SU-DHL-6 (cell line): ENCODE data around the gene OR5D14.

Experiments used
- H2AFZ ChIP-seq: fragments of 200-600 bp; sonication (generic); 2 replicates; pipeline ENCODE4 v1.6.1; 2014; ENCODE audit warnings: low read depth, mild to moderate bottlenecking, moderate library complexity, mixed read lengths, antibody characterized with exemption, low read length; ENCODE audit not compliant: severe bottlenecking
- H3F3A ChIP-seq: fragments of 200-600 bp; shearing (Covaris generic); 2 replicates; pipeline ENCODE4 v1.6.0; 2016; ENCODE audit warnings: antibody characterized with exemption, mild to moderate bottlenecking; ENCODE audit not compliant: insufficient read depth
- H3K27ac ChIP-seq: fragments of 200-600 bp; sonication (generic); 2 replicates; pipeline ENCODE4 v1.5.1; 2016; ENCODE audit warnings: low read depth, mild to moderate bottlenecking, low read length, moderate library complexity, mixed read lengths
- H3K27me3 ChIP-seq: fragments of 200-600 bp; sonication (generic), shearing (Covaris generic); 2 replicates; pipeline ENCODE4 v1.6.0; 2014; ENCODE audit warnings: mild to moderate bottlenecking, low read length
- H3K36me3 ChIP-seq: fragments of 200-600 bp; sonication (generic); 2 replicates; pipeline ENCODE4 v1.6.1; 2014; ENCODE audit warnings: mild to moderate bottlenecking, low read length, mixed read lengths
- H3K4me2 ChIP-seq: fragments of 300-600, 200-600 bp; shearing (Covaris generic), sonication (generic); 2 replicates; pipeline ENCODE4 v1.6.0; 2014; ENCODE audit warnings: low read length, low read depth, mild to moderate bottlenecking; ENCODE audit not compliant: poor library complexity, severe bottlenecking
- H3K4me3 ChIP-seq: fragments of 200-600 bp; sonication (generic); 2 replicates; pipeline ENCODE4 v1.5.1; 2014; ENCODE audit warnings: antibody characterized with exemption, low read length, mild to moderate bottlenecking, mixed read lengths; ENCODE audit not compliant: insufficient read depth, poor library complexity, severe bottlenecking
- H3K79me2 ChIP-seq: fragments of 200-600 bp; sonication (generic); 2 replicates; pipeline ENCODE4 v1.6.1; 2014; ENCODE audit warnings: mild to moderate bottlenecking, low read length, moderate library complexity; ENCODE audit not compliant: insufficient read depth
- H3K9ac ChIP-seq: fragments of 200-600 bp; sonication (generic); 2 replicates; pipeline ENCODE4 v1.7.0; 2014; ENCODE audit warnings: mild to moderate bottlenecking, low read length
- H3K9me2 ChIP-seq: fragments of 200-600 bp; sonication (generic); replicated peaks from 2 replicates; pipeline ENCODE4 v1.6.1; 2014; ENCODE audit warnings: low read length; ENCODE audit not compliant: insufficient read depth
- H3K9me3 ChIP-seq: fragments of 200-600 bp; sonication (generic); 2 replicates; pipeline ENCODE4 v1.6.1; 2014; ENCODE audit warnings: low read length, mixed read lengths; ENCODE audit not compliant: insufficient read depth
- H4K20me1 ChIP-seq: fragments of 200-600 bp; sonication (generic); 2 replicates; pipeline ENCODE4 v1.6.1; 2014; ENCODE audit warnings: low read depth, mild to moderate bottlenecking, antibody characterized with exemption, low read length, moderate library complexity, mixed read lengths
- EZH2phosphoT487 ChIP-seq: fragments of 200-600 bp; sonication (generic), shearing (Covaris generic); conservative IDR thresholded peaks from 2 replicates; pipeline ENCODE4 v1.6.1; 2018; ENCODE audit warnings: mild to moderate bottlenecking, antibody characterized with exemption, low read length, moderate library complexity, mixed read lengths
- TF ChIP-seq, protein P1 (sequence below): fragments of 200-600 bp; sonication (generic); IDR thresholded peaks from one replicate; pipeline ENCODE4 v1.5.1; 2017; ENCODE audit warnings: antibody characterized with exemption, mild to moderate bottlenecking, low read length, moderate library complexity; ENCODE audit not compliant: insufficient read depth, poor library complexity, severe bottlenecking

Gene OR5D14

GRCh38 chr11:55795256-55795655, at the start of gene OR5D14:
TSS of gene OR5D14 (plus strand) at chr11:55795556. CDS start at chr11:55795556, 0 bp downstream.
- Histone ChIP-seq H3K9me3 (no peaks in the 10 kb centered on the region), H2AFZ (no peak within 1 kb of the TSS)

GRCh38 chr11:55773138-55773537, 22.2 kb upstream of the OR5D14 start, which contains the start of gene OR5D13:
TSS of gene OR5D13 (plus strand) at chr11:55773438. CDS start at chr11:55773438, 0 bp downstream.
- no peaks in the 10 kb centered on the region; the same call in 1 of the 2 replicates for H3K9me3 ChIP-seq
- no peak within 1 kb of the TSS for H3K4me2 ChIP-seq
- H3K9me2 ChIP-seq: no peaks in the 10 kb centered on the region
- H3K36me3 ChIP-seq: no peaks in the 10 kb centered on the region
- H3K27ac ChIP-seq: no peak within 1 kb of the TSS
- TF ChIP-seq, protein P1, sequence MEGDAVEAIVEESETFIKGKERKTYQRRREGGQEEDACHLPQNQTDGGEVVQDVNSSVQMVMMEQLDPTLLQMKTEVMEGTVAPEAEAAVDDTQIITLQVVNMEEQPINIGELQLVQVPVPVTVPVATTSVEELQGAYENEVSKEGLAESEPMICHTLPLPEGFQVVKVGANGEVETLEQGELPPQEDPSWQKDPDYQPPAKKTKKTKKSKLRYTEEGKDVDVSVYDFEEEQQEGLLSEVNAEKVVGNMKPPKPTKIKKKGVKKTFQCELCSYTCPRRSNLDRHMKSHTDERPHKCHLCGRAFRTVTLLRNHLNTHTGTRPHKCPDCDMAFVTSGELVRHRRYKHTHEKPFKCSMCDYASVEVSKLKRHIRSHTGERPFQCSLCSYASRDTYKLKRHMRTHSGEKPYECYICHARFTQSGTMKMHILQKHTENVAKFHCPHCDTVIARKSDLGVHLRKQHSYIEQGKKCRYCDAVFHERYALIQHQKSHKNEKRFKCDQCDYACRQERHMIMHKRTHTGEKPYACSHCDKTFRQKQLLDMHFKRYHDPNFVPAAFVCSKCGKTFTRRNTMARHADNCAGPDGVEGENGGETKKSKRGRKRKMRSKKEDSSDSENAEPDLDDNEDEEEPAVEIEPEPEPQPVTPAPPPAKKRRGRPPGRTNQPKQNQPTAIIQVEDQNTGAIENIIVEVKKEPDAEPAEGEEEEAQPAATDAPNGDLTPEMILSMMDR: no peak
- no peak for TF ChIP-seq EZH2phosphoT487
- H2AFZ ChIP-seq: no peak within 1 kb of the TSS
- H3K79me2 ChIP-seq: no peaks in the 10 kb centered on the region
- H3F3A ChIP-seq: no peaks in the 10 kb centered on the region
- no peak within 1 kb of the TSS for H3K9ac ChIP-seq
- no peaks in the 10 kb centered on the region for H4K20me1 ChIP-seq
- H3K4me3 ChIP-seq: no peak within 1 kb of the TSS
- H3K27me3 ChIP-seq: no peaks in the 10 kb centered on the region

More at GRCh38 chr11:55795256-55795655, at the start of gene OR5D14:
- H3K9ac ChIP-seq: no peak within 1 kb of the TSS
- H4K20me1 ChIP-seq: no peaks in the 10 kb centered on the region
- H3K9me2 ChIP-seq: no peaks in the 10 kb centered on the region
- no peaks in the 10 kb centered on the region for H3F3A ChIP-seq
- no peak within 1 kb of the TSS for H3K27ac ChIP-seq
- no peaks in the 10 kb centered on the region for H3K36me3 ChIP-seq
- H3K4me3 ChIP-seq: no peak within 1 kb of the TSS
- no peak within 1 kb of the TSS for H3K4me2 ChIP-seq
- no peaks in the 10 kb centered on the region for H3K27me3 ChIP-seq
- H3K79me2 ChIP-seq: no peaks in the 10 kb centered on the region
- TF ChIP-seq, protein P1: no peak
- TF ChIP-seq EZH2phosphoT487: no peak

- Histone ChIP-seq H3K9me3 (no peaks in the 10 kb centered on the region), H2AFZ (no peak overlapping the region)
Observed at GRCh38 chr11:55791606-55792005, 3.8 kb upstream of the OR5D14 start.

More at GRCh38 chr11:55791606-55792005, 3.8 kb upstream of the OR5D14 start:
- Histone ChIP-seq H3K27ac (no peak overlapping the region), H3K4me3 (no peak overlapping the region), H3K4me2 (no peak overlapping the region), H3K9ac (no peak overlapping the region), H3F3A (no peaks in the 10 kb centered on the region), H3K9me2 (no peaks in the 10 kb centered on the region), H3K36me3 (no peaks in the 10 kb centered on the region), H4K20me1 (no peaks in the 10 kb centered on the region), H3K79me2 (no peaks in the 10 kb centered on the region), H3K27me3 (no peaks in the 10 kb centered on the region)
- TF ChIP-seq, protein P1: no peak
- TF ChIP-seq EZH2phosphoT487: no peak
